GM15510 (cell line): ENCODE data around the gene ANO6.

Source experiments
- POLR2A ChIP-seq: IDR thresholded peaks from 3 replicates; pipeline ENCODE4 v1.6.1; 2011; ENCODE audit warnings: borderline replicate concordance; ENCODE audit not compliant: insufficient read length; ENCODE audit errors: extremely low read depth

The ANO6 gene

GRCh38 chr12:45204757-45205156 lies 11.1 kb upstream of the ANO6 start:
- TF ChIP-seq POLR2A: no peak

- TF ChIP-seq POLR2A: no peak
Measured at GRCh38 chr12:45205165-45205825, 10.6 kb upstream of the ANO6 start.

DNA sequence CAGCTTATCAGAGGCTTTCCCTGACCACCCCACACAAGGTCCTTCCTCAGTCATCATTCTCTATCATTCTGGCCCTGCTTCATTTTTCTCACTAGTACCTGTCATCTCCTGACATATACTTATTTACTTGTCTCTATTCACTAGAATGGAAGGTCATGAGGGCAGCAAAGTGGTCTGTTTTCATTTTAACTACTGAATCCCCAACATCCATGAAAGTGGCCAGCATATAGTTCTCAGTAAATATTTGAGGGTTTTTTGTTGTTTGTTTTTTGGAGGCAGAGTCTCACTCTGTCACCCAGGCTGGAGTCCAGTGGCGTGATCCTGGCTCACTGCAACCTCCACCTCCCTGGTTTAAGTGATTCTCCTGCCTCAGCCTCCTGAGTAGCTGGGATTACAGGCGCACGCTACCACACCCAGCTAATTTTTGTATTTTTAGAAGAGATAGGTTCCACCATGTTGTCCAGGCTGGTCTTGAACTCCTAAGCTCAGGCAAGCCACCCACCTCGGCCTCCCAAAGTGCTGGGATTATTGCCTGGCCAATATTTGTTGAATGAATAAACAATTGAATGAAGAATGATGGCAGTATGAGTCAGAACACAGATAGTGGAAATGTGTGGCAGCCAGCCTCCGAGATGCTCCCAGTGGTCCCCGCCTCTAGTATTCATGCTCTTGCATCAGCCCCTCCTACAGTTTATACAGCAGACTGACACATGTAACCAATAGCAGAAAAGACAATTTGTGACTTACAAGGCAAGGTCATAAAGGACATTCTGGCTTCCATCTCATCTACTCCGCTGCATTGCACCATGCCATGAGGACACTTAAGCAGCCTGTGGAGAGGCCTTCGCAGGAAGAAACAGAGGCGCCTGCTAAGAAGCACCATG lies 7.0 kb upstream of the ANO6 start:
- no peak for TF ChIP-seq POLR2A

DNA sequence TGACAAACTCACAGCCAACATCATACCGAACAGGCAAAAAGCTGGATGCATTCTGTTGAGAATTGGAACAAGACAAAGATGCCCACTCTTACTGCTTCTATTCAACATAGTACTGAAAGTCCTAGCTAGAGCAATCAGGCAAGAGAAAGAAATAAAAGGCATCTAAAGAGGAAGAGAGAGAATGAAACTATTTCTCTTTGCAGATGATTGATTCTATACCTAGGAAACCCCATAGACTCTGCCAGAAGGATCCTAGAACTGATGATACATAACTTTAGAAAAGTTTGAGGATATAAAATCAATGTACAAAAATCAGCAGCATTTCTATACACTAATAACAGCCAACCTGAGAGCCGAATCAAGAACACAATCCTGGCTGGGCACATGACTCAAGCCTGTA lies 6.1 kb upstream of the ANO6 start:
- TF ChIP-seq POLR2A: no peak

DNA sequence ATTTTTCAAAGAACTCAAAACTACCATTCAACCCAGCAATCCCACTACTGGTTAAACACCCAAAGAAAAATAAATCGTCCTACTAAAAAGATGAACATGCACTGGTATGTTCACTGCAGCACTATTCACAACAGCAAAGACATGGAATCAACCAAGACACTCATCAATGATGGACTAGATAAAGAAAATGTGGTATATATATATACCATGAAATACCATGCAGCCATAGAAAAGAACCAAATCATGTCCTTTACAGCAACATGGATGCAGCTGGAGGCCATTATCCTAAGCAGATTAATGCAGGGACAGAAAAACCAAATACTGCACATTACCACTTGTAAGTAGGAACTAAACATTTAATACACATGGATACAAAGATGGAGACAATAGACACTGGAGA lies 3.8 kb upstream of the ANO6 start:
- TF ChIP-seq POLR2A: no peak

DNA sequence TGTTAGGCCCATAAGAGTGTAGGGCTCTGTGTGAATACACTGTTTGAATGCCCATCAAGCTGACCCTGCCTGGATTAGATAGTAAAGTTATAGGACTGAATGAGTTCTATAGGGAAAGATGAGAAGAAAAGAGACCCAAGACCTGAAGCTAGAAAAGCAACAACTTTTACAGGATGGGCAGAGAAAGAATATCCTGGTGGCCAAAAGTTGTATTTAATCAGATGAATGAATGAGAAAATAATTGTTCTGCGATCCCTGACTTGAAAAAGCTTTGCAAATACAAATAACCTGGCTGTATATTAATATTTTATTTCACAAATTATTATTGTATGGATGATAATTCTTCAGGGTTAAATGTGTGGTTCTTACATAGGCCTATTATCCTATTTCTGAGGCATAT lies 2.8 kb upstream of the ANO6 start:
- TF ChIP-seq POLR2A: no peak

GRCh38 chr12:45214071-45214470 lies 1.8 kb upstream of the ANO6 start:
- TF ChIP-seq POLR2A: no peak

- TF ChIP-seq POLR2A: no peak
Measured at GRCh38 chr12:45214749-45215418, 1.0 kb upstream of the ANO6 start.

GRCh38 chr12:45216230-45216982 lies 511 bp downstream of the ANO6 start:
- TF ChIP-seq POLR2A: no peak

GRCh38 chr12:45216983-45217485 lies 1.1 kb downstream of the ANO6 start:
- TF ChIP-seq POLR2A: no peak

- TF ChIP-seq POLR2A: no peak
Measured at GRCh38 chr12:45217846-45218245, 2.0 kb downstream of the ANO6 start.

DNA sequence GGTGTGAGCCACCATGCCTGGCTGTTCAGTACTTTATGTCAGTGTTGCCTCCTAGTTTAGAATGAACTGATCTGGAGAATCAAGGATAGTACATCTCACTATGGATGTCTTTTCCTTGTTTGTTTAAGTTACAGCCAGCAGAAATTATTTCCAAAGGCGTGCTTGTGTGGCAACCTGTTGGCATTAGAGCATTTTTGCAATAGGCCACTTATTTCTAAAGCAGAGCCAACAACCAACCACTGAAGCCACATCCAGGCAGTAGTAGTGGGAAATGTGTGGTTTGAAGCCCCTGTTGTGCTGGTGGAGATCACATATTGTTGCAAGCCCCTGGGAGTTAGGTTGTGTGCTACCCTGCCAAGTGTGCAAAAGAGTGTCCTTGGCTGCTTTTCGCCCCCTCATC lies 3.7 kb downstream of the ANO6 start:
- no peak for TF ChIP-seq POLR2A

DNA sequence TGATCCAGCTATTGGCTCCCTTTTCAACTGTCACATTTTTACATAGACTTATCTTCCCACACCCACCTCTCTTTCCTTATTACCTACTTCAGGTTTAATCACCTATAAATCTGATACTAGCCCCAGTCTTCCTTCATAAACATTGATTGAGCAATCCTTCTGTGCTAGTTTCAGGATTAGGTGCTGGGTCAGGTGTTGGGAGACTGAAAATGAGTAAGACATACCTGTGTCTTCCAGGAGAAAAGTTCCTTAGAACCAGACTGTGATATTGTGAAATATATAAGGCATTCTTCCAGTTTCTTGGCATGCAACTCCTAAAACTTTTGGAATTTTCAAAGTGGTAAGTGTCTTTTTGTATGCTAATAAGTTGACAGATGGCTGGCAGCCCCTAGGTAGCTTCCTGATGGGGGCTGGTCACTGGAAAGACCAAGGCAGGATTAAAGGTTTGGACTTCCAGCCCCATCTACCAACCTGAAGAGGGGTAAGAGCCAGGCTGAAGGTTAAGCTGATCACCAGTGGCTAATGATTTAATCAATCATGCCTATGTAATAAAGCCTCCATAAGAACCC lies 4.6 kb downstream of the ANO6 start:
- no peak for TF ChIP-seq POLR2A

DNA sequence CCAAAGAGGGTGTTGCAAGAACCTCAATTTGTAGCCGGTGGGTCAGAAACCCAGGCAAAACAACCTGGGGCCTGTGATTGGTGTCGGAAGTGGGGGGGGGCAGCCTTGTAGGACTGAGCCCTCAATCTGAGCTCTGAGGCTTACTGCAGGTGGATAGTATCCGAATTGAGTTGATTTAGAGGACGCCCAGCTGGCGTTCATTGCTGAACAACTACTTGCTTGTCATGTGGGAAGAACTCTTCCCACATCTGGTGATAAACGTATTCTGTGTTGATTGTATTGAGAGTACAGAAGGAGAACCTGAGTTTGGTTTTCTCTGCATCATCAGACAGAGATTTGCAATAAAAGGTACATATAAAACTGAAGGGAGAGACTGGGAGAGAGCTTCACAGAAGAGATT lies 5.1 kb downstream of the ANO6 start:
- TF ChIP-seq POLR2A: no peak
